A673 (cell line): ENCODE measurements around the gene PEDS1. TPM values are rescaled to one million over a fixed set of nuclear protein-coding genes. Genes with fewer than 3 reads are reported as not detected.

ENCODE experiments used
- BruUV-seq: library from RNA; stranded (reverse); fragments of 400-500 nt; replicated peaks from 2 replicates; lab custom pipeline; 2021; lab: Mats Ljungman, UMichigan
- CTCF ChIA-PET: fragments of 300-600 bp; sonication (Branson Sonifier 250); formaldehyde crosslinking; loops from one replicate; lab custom pipeline; 2022; ENCODE audit warnings: antibody characterized with exemption; lab: Charles Lee
- POLR2A ChIA-PET: fragments of 300-600 bp; sonication (Branson Sonifier 250); formaldehyde crosslinking; loops from one replicate; lab custom pipeline; 2022; ENCODE audit warnings: antibody characterized with exemption; ENCODE audit not compliant: low non-redundant PET; lab: Charles Lee
- DNase-seq: peaks from one replicate; pipeline ENCODE4 v3.0.0-alpha.2; 2015; ENCODE audit warnings: low spot score
- H3K27ac ChIP-seq: fragments of 200-600 bp; sonication (generic); 2 replicates; pipeline ENCODE4 v1.5.1; 2016; ENCODE audit warnings: mixed run types, low read depth, mild to moderate bottlenecking, mixed read lengths, antibody characterized with exemption, low read length; ENCODE audit not compliant: poor library complexity, severe bottlenecking
- H3K27me3 ChIP-seq: fragments of 200-600 bp; sonication (generic); replicated peaks from 2 replicates; pipeline ENCODE4 v1.6.1; 2017; ENCODE audit warnings: mixed run types, low read depth, mild to moderate bottlenecking, mixed read lengths, antibody characterized with exemption, low read length; ENCODE audit not compliant: insufficient read depth, poor library complexity
- H3K36me3 ChIP-seq: fragments of 200-600 bp; sonication (generic); 2 replicates; pipeline ENCODE4 v1.6.1; 2016; ENCODE audit warnings: mixed run types, mild to moderate bottlenecking, mixed read lengths, antibody characterized with exemption, low read length; ENCODE audit not compliant: insufficient read depth, poor library complexity, severe bottlenecking
- H3K4me1 ChIP-seq: fragments of 200-600 bp; sonication (generic); 2 replicates; pipeline ENCODE4 v1.6.1; 2017; ENCODE audit warnings: mixed run types, mild to moderate bottlenecking, mixed read lengths, antibody characterized with exemption, low read length; ENCODE audit not compliant: insufficient read depth, poor library complexity, severe bottlenecking
- H3K4me3 ChIP-seq: fragments of 200-600 bp; sonication (generic); 2 replicates; pipeline ENCODE4 v1.5.1; 2016; ENCODE audit warnings: low read depth, mixed run types, mild to moderate bottlenecking, mixed read lengths, low read length; ENCODE audit not compliant: poor library complexity, severe bottlenecking
- H3K9me3 ChIP-seq: fragments of 200-600 bp; sonication (generic); 2 replicates; pipeline ENCODE4 v1.6.1; 2016; ENCODE audit warnings: mixed run types, low read depth, mild to moderate bottlenecking, mixed read lengths, antibody characterized with exemption, low read length; ENCODE audit not compliant: poor library complexity, severe bottlenecking
- EZH2 ChIP-seq: fragments of 200-600 bp; sonication (generic); IDR thresholded peaks from 2 replicates; pipeline ENCODE4 v1.6.1; 2017; ENCODE audit warnings: borderline replicate concordance, low read depth, mild to moderate bottlenecking, mixed read lengths, antibody characterized with exemption, low read length; ENCODE audit not compliant: poor library complexity, severe bottlenecking
- intact Hi-C: fragments of 100-400 bp; cut with micrococcal nuclease; formaldehyde crosslinking; loops from one replicate; pipeline ENCODE4 v1.10.0; 2022; ENCODE audit not compliant: unreplicated experiment
- total RNA-seq: library from RNA; stranded (reverse); gene quantifications from 2 replicates; pipeline ENCODE4 v1.2.3, GENCODE V29; 2021
- TF ChIP-seq, protein P1 (sequence below): fragments of 300-800, 200-600 bp; sonication (generic); conservative IDR thresholded peaks from 2 replicates; pipeline ENCODE4 v1.5.1; 2017; ENCODE audit warnings: low read depth, mild to moderate bottlenecking, antibody characterized with exemption, low read length, moderate library complexity, mixed read lengths

PEDS1 gene
- total RNA-seq, 1 experiment from 2014 or later, result 25.9 TPM

DNA sequence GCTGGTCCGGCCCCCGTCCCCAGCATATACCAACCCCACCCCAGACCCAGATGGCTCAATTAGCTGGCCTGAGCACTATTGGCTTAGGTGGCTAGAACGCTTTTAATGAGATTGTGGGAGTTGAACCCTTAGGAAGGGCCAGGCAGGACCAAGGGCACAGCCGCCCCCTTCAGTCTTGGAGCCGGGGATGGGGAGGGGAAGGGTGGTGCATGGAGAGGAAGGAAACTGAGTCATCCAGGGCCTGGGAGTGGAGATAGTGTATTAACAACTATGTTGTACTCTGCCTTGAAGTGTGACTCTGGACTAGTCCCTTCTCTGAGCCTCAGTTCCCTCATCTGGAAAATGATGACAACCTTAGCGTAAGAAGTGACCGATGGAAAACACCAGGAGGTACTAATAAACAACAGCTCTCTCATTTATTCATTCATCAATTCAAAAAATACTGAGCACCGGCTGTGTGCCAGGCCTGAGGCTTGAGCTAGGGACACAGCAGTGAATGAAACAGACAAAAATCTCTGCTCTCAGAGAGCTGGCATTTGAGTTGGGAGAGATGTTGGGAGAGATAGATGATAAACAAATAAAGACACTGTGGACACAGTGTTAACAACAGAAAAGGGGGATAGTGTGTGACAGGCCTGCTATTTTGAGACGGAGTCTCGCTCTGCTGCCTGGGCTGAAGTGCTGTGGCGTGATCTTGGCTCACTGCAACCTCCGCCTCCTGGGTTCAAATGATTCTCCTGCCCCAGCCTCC, 11.5 kb downstream of the PEDS1 start:
- TF ChIP-seq EZH2, result no peak
- TF ChIP-seq, protein P1, sequence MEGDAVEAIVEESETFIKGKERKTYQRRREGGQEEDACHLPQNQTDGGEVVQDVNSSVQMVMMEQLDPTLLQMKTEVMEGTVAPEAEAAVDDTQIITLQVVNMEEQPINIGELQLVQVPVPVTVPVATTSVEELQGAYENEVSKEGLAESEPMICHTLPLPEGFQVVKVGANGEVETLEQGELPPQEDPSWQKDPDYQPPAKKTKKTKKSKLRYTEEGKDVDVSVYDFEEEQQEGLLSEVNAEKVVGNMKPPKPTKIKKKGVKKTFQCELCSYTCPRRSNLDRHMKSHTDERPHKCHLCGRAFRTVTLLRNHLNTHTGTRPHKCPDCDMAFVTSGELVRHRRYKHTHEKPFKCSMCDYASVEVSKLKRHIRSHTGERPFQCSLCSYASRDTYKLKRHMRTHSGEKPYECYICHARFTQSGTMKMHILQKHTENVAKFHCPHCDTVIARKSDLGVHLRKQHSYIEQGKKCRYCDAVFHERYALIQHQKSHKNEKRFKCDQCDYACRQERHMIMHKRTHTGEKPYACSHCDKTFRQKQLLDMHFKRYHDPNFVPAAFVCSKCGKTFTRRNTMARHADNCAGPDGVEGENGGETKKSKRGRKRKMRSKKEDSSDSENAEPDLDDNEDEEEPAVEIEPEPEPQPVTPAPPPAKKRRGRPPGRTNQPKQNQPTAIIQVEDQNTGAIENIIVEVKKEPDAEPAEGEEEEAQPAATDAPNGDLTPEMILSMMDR, result no peak
- Histone ChIP-seq H3K4me3 (no peak overlapping the region), H3K36me3 (peaks cover 19% of the 10 kb centered on the region), H3K27me3 (no peaks in the 10 kb centered on the region), H3K27ac (no peak overlapping the region), H3K4me1 (peaks cover 3% of the 10 kb centered on the region), H3K9me3 (no peaks in the 10 kb centered on the region)
- no peak for DNase-seq
- intact Hi-C loops, result no loop called here
- ChIA-PET POLR2A (no interaction called here), CTCF (no interaction called here)
- no TSS peak for BruUV-seq

DNA sequence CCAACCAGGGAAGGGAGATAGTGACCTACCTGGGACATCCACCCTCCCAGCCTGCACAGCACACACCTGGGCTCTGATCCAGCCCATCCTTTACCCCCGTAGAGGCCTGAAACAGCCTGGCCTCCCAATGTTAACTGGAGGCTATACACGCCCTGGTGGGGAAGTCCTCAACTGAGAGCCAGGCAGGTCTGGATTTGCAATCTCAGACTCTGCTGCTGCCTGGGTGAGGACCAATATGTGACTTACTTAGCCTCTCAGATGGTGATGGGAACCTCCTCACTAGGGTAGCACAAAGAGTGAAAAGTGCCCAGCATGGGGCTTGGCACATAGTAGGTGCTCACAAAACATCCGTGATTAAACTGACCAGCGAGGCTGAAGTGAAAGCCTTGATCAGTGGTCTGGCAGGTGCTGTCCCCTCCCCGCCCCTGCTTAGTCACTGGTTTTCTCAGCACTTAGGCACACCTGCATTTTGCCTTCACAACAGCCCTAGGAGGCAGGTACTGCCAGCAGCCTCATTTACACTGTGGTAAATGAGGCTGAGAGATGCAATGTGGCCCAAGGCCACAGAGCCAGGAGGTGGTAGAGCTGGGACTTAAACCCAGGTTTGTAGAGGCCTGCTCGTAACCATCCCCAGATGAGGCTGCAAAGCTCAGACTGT, 12.4 kb downstream of the PEDS1 start:
- H3K4me3 ChIP-seq, result no peak overlapping the region
- H3K27me3 ChIP-seq, result no peaks in the 10 kb centered on the region
- intact Hi-C loops, result no loop called here
- BruUV-seq, result no TSS peak
- TF ChIP-seq, protein P1, result no peak
- TF ChIP-seq EZH2, result no peak
- no peak for DNase-seq
- no peaks in the 10 kb centered on the region for H3K9me3 ChIP-seq
- ChIA-PET POLR2A (no interaction called here), CTCF (no interaction called here)
- H3K36me3 ChIP-seq, result peaks cover 19% of the 10 kb centered on the region
- no peak overlapping the region for H3K27ac ChIP-seq
- H3K4me1 ChIP-seq, result no peaks in the 10 kb centered on the region

DNA sequence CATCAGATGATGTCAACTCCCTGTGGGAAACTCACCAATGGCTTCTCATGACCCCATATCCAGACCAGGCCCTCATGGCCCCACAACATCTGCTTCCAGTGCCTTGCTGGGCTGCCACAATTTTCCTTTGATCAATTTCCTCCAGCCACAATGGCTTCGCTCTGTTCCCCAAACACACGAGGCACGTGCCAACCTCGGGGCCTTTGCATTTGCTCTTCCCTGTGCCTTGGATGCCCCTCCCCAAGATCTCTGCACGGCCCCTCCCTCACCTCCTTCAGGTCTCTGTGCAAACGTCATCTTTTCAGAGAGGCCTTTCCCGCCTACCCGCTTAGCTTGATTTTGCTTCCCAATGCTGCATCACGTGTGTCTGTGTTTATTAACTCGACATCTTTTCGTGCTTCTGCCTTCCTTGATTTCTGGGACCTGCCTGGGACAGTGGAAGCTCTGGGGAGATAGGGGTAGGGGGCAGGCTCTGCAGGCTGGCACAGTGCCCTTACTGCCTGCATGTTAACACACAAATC, 13.1 kb downstream of the PEDS1 start:
- BruUV-seq, result no TSS peak
- peaks cover 19% of the 10 kb centered on the region for H3K36me3 ChIP-seq
- H3K4me1 ChIP-seq, result no peaks in the 10 kb centered on the region
- no peaks in the 10 kb centered on the region for H3K27me3 ChIP-seq
- ChIA-PET POLR2A (no interaction called here), CTCF (no interaction called here)
- no peak overlapping the region for H3K4me3 ChIP-seq
- no peak for DNase-seq
- no peaks in the 10 kb centered on the region for H3K9me3 ChIP-seq
- H3K27ac ChIP-seq, result no peak overlapping the region
- intact Hi-C loops, result no loop called here
- TF ChIP-seq, protein P1, result no peak
- TF ChIP-seq EZH2, result no peak
